Neural progenitor cell (in vitro differentiated cells): ENCODE measurements around the gene ATP11C. TPM values are rescaled to one million over a fixed set of nuclear protein-coding genes. Genes with fewer than 3 reads are reported as not detected.
"Not testable (repeated sequence)": the region's sequence is repeated elsewhere in the genome, so short reads cannot be mapped to it uniquely, and the experiment has no call there.

ENCODE experiments used
- DNase-seq: peaks from one replicate; pipeline ENCODE4 v3.0.0-alpha.2; 2016; ENCODE audit warnings: low spot score
- H2AFZ ChIP-seq: fragments of 200-600 bp; sonication (generic); replicated peaks from 2 replicates; pipeline ENCODE4 v1.6.1; 2016; ENCODE audit warnings: antibody characterized with exemption
- H3F3A ChIP-seq: fragments of 200-600 bp; sonication (generic); 2 replicates; pipeline ENCODE4 v1.6.1; 2016; ENCODE audit warnings: antibody characterized with exemption, low read depth
- H3K27ac ChIP-seq: fragments of 200-600 bp; sonication (generic); 2 replicates; pipeline ENCODE4 v1.5.1; 2016; ENCODE audit warnings: mild to moderate bottlenecking
- H3K27me3 ChIP-seq: fragments of 200-600 bp; sonication (generic); 2 replicates; pipeline ENCODE4 v1.6.1; 2016; ENCODE audit warnings: mild to moderate bottlenecking, moderate library complexity
- H3K36me3 ChIP-seq: fragments of 200-600 bp; sonication (generic); 2 replicates; pipeline ENCODE4 v1.5.1; 2016
- H3K4me1 ChIP-seq: fragments of 200-600 bp; sonication (generic); 2 replicates; pipeline ENCODE4 v1.6.1; 2016; ENCODE audit warnings: mixed run types
- H3K4me2 ChIP-seq: fragments of 200-600 bp; sonication (generic); 2 replicates; pipeline ENCODE4 v1.6.1; 2016
- H3K4me3 ChIP-seq: fragments of 200-600 bp; sonication (generic); 2 replicates; pipeline ENCODE4 v1.5.1; 2016
- H3K79me2 ChIP-seq: fragments of 200-600 bp; sonication (generic); 2 replicates; pipeline ENCODE4 v1.6.1; 2016; ENCODE audit warnings: low read depth
- H3K9ac ChIP-seq: fragments of 200-600 bp; sonication (generic); 2 replicates; pipeline ENCODE4 v1.6.1; 2016
- H3K9me3 ChIP-seq: fragments of 200-600 bp; sonication (generic); 2 replicates; pipeline ENCODE4 v1.5.1; 2016; ENCODE audit warnings: low read depth
- H4K20me1 ChIP-seq: fragments of 200-600 bp; sonication (generic); 2 replicates; pipeline ENCODE4 v1.6.1; 2016; ENCODE audit warnings: low read depth
- H3K27ac Mint-ChIP-seq: 3 replicates; pipeline ENCODE4 v1.8.0; 2021; ENCODE audit warnings: mixed read lengths
- H3K27me3 Mint-ChIP-seq: 2 replicates; pipeline ENCODE4 v1.8.0; 2022; ENCODE audit warnings: low read depth, mild to moderate bottlenecking, inconsistent platforms, moderate library complexity, mixed read lengths; ENCODE audit not compliant: insufficient read depth
- H3K36me3 Mint-ChIP-seq: 3 replicates; pipeline ENCODE4 v1.8.0; 2021; ENCODE audit warnings: mixed read lengths
- H3K4me1 Mint-ChIP-seq: 3 replicates; pipeline ENCODE4 v1.8.0; 2021; ENCODE audit warnings: mixed read lengths
- H3K4me3 Mint-ChIP-seq: 3 replicates; pipeline ENCODE4 v1.8.0; 2021; ENCODE audit warnings: mild to moderate bottlenecking, moderate library complexity, mixed read lengths
- H3K9me3 Mint-ChIP-seq: 3 replicates; pipeline ENCODE4 v1.8.0; 2020; ENCODE audit warnings: mixed read lengths
- EZH2 ChIP-seq: fragments of 200-600 bp; sonication (generic); IDR thresholded peaks from 2 replicates; pipeline ENCODE4 v1.6.1; 2017; ENCODE audit warnings: antibody characterized with exemption, mild to moderate bottlenecking, moderate library complexity
- EZH2phosphoT487 ChIP-seq: fragments of 200-600 bp; sonication (generic); IDR thresholded peaks from 2 replicates; pipeline ENCODE4 v1.6.1; 2017; ENCODE audit warnings: antibody characterized with exemption
- total RNA-seq: library from RNA; depleted of rRNA; stranded (reverse); fragments of >200 nt; gene quantifications from 2 replicates; pipeline ENCODE4 v1.2.3, GENCODE V29; 2015; ENCODE audit warnings: low replicate concordance
- TF ChIP-seq, protein P1 (sequence below): fragments of 200-600 bp; sonication (generic); IDR thresholded peaks from 2 replicates; pipeline ENCODE4 v1.5.1; 2017; ENCODE audit warnings: antibody characterized with exemption, mild to moderate bottlenecking

ATP11C gene
- total RNA-seq, 1 donor from 2014 or later: 68.0 TPM

DNA sequence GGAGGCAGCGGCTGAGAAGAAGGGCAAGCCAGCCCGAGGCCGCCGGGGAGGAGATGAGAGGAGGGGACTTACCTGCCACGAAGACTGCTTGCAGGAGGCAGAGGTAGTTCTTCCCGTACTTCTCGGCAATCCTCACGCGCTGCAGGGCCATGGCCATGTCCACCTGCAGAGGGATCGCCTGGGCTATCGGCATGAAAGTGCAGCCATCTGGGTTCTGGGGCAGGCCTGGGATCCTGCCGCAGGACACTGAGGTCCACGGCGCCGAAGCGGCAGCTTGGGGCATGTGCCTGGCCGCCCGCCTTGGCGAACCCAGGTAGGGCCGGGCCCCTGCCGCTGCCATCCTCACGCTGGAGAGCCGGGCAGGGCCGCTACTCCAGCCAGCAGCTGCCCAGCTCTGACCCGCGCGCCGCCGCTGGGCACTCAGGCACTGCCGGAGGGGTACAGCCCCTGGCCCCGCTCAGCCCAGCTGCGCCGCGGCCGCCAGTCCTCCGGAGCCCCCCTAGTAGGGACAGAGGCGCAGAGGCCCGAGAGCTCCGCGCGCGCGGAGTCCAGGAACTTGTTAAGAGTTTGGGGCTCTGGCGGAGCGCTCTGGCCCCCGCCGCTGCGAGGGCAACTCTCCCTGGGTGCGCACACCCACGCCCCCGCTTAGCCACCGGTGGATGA lies 240.9 kb downstream of the ATP11C start:
- peaks cover 4% of the 10 kb centered on the region for H3K4me1 Mint-ChIP-seq
- peaks cover 4% of the 10 kb centered on the region for H3K9me3 ChIP-seq
- H3K27ac Mint-ChIP-seq: no peak overlapping the region
- no peak overlapping the region for H3K9ac ChIP-seq
- no peaks in the 10 kb centered on the region for H3F3A ChIP-seq
- no peaks in the 10 kb centered on the region for H3K4me1 ChIP-seq
- no peaks in the 10 kb centered on the region for H4K20me1 ChIP-seq
- H3K4me2 ChIP-seq: peak overlapping the region; percentile 91
- no peaks in the 10 kb centered on the region for H3K36me3 ChIP-seq
- H3K79me2 ChIP-seq: no peaks in the 10 kb centered on the region
- peaks cover 48% of the 10 kb centered on the region for H3K27me3 ChIP-seq
- H2AFZ ChIP-seq: peak overlapping the region; percentile 76
- H3K27me3 Mint-ChIP-seq: peaks cover 2% of the 10 kb centered on the region
- DNase-seq: peak; percentile 60
- peak overlapping the region; percentile 85 for H3K4me3 Mint-ChIP-seq
- TF ChIP-seq EZH2phosphoT487 (peak; percentile 31), EZH2 (peak; percentile 52)
- TF ChIP-seq, protein P1, sequence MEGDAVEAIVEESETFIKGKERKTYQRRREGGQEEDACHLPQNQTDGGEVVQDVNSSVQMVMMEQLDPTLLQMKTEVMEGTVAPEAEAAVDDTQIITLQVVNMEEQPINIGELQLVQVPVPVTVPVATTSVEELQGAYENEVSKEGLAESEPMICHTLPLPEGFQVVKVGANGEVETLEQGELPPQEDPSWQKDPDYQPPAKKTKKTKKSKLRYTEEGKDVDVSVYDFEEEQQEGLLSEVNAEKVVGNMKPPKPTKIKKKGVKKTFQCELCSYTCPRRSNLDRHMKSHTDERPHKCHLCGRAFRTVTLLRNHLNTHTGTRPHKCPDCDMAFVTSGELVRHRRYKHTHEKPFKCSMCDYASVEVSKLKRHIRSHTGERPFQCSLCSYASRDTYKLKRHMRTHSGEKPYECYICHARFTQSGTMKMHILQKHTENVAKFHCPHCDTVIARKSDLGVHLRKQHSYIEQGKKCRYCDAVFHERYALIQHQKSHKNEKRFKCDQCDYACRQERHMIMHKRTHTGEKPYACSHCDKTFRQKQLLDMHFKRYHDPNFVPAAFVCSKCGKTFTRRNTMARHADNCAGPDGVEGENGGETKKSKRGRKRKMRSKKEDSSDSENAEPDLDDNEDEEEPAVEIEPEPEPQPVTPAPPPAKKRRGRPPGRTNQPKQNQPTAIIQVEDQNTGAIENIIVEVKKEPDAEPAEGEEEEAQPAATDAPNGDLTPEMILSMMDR: no peak
- no peaks in the 10 kb centered on the region for H3K9me3 Mint-ChIP-seq
- no peaks in the 10 kb centered on the region for H3K36me3 Mint-ChIP-seq
- no peak overlapping the region for H3K27ac ChIP-seq
- peak overlapping the region; percentile 50 for H3K4me3 ChIP-seq

DNA sequence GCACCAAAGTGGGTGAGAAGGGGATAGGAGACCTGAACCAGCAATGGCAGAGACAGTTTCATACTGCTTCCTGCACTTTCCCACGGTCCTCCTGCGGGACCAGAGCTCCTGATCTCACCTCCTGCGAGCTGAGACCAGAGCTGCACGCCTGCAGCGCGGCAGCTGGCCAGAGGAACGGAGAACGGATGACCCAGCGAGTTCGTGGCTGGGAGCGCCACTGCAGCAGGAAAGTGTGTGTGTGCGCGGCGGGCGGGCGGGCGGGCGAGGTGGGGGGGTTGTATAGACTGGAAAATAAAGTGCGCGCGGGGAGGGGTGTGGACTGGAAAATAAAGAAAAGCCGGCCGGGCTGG lies 241.4 kb downstream of the ATP11C start:
- Mint-ChIP-seq H3K4me3 (peak overlapping the region; percentile 85), H3K9me3 (peaks cover 3% of the 10 kb centered on the region), H3K4me1 (peaks cover 4% of the 10 kb centered on the region), H3K36me3 (no peaks in the 10 kb centered on the region), H3K27ac (no peak overlapping the region), H3K27me3 (peaks cover 2% of the 10 kb centered on the region)
- Histone ChIP-seq H4K20me1 (no peaks in the 10 kb centered on the region), H3K36me3 (no peaks in the 10 kb centered on the region), H3K27me3 (peaks cover 48% of the 10 kb centered on the region), H3K79me2 (no peaks in the 10 kb centered on the region), H3K9ac (no peak overlapping the region), H3K27ac (no peak overlapping the region), H3K9me3 (peaks cover 4% of the 10 kb centered on the region), H3K4me2 (peak overlapping the region; percentile 91), H2AFZ (no peak overlapping the region), H3K4me3 (peak overlapping the region; percentile 50), H3F3A (no peaks in the 10 kb centered on the region), H3K4me1 (no peaks in the 10 kb centered on the region)
- DNase-seq: peak; percentile 16
- TF ChIP-seq EZH2 (no peak), EZH2phosphoT487 (no peak)
- TF ChIP-seq, protein P1: no peak

GRCh38 chrX:139685175-139685574 lies 247.7 kb downstream of the ATP11C start:
- DNase-seq, H3K9ac ChIP-seq, H3K79me2 ChIP-seq, H3K27me3 Mint-ChIP-seq, H3K4me3 ChIP-seq, H3K4me1 Mint-ChIP-seq, H3K4me3 Mint-ChIP-seq, H2AFZ ChIP-seq, H3K4me2 ChIP-seq, H3K36me3 ChIP-seq, H3F3A ChIP-seq, H3K27ac ChIP-seq, H3K27me3 ChIP-seq, H3K9me3 ChIP-seq, H4K20me1 ChIP-seq, H3K36me3 Mint-ChIP-seq, H3K27ac Mint-ChIP-seq, H3K4me1 ChIP-seq: not testable (repeated sequence)
- H3K9me3 Mint-ChIP-seq: peaks cover 15% of the 10 kb centered on the region

- Mint-ChIP-seq H3K27me3 (peaks cover 4% of the 10 kb centered on the region), H3K27ac (no peak overlapping the region), H3K4me1 (no peaks in the 10 kb centered on the region), H3K36me3 (no peaks in the 10 kb centered on the region), H3K9me3 (peaks cover 19% of the 10 kb centered on the region), H3K4me3 (no peak overlapping the region)
- H3K36me3 ChIP-seq: no peaks in the 10 kb centered on the region
- H3K9me3 ChIP-seq: peaks cover 6% of the 10 kb centered on the region
- H2AFZ ChIP-seq: no peak overlapping the region
- H4K20me1 ChIP-seq: no peaks in the 10 kb centered on the region
- H3K79me2 ChIP-seq: no peaks in the 10 kb centered on the region
- TF ChIP-seq EZH2phosphoT487 (no peak), EZH2 (no peak)
- TF ChIP-seq, protein P1: no peak
- no peak overlapping the region for H3K4me2 ChIP-seq
- H3K4me3 ChIP-seq: no peak overlapping the region
- no peaks in the 10 kb centered on the region for H3K27me3 ChIP-seq
- H3K9ac ChIP-seq: no peak overlapping the region
- H3K27ac ChIP-seq: no peak overlapping the region
- no peaks in the 10 kb centered on the region for H3K4me1 ChIP-seq
- no peak for DNase-seq
- H3F3A ChIP-seq: no peaks in the 10 kb centered on the region
These were observed 252.5 kb downstream of the ATP11C start for GRCh38 chrX:139680356-139680755.
